Caco-2 (cell line): ENCODE results near the gene CHD1L. TPM values are rescaled to one million over a fixed set of nuclear protein-coding genes. Genes with fewer than 3 reads are reported as not detected.

Experiments
- BruUV-seq: library from RNA; stranded (reverse); fragments of 400-500 nt; replicated peaks from 2 replicates; lab custom pipeline; 2021; lab: Mats Ljungman, UMichigan
- CTCF ChIA-PET: fragments of 300-600 bp; sonication (Branson Sonifier 250); formaldehyde crosslinking; loops from one replicate; lab custom pipeline; 2022; ENCODE audit warnings: antibody characterized with exemption; lab: Charles Lee
- POLR2A ChIA-PET: fragments of 300-600 bp; sonication (Branson Sonifier 250); formaldehyde crosslinking; loops from one replicate; lab custom pipeline; 2022; ENCODE audit warnings: antibody characterized with exemption; lab: Charles Lee
- DNase-seq, 2 experiments: peaks; one replicate each; pipeline versions ENCODE4 v3.0.0 to v3.0.0-alpha.2; 2020 to 2022
- H3K27me3 ChIP-seq: replicated peaks from 2 replicates; pipeline ENCODE4 v1.6.0; 2011; ENCODE audit warnings: low read length; ENCODE audit not compliant: control insufficient read depth, insufficient read depth
- H3K36me3 ChIP-seq: 2 replicates; pipeline ENCODE4 v1.5.1; 2011; ENCODE audit warnings: low read length; ENCODE audit not compliant: control insufficient read depth, insufficient read depth
- H3K4me1 ChIP-seq: fragments of 250-450 bp; sonication (Bioruptor Pico); 2 replicates; pipeline ENCODE4 v1.5.1; 2020; ENCODE audit warnings: mild to moderate bottlenecking
- H3K4me3 ChIP-seq: 2 replicates; pipeline ENCODE4 v1.5.1; 2011; ENCODE audit warnings: low read depth, mild to moderate bottlenecking, control low read depth, low read length
- H3K9me3 ChIP-seq: fragments of 250-450 bp; sonication (Bioruptor Pico); 2 replicates; pipeline ENCODE4 v1.5.1; 2020; ENCODE audit warnings: mild to moderate bottlenecking, moderate library complexity
- H3K27ac Mint-ChIP-seq: one replicate; pipeline ENCODE4 v1.8.0; 2022; ENCODE audit warnings: mixed read lengths; ENCODE audit not compliant: unreplicated experiment
- H3K27me3 Mint-ChIP-seq: one replicate; pipeline ENCODE4 v1.8.0; 2022; ENCODE audit warnings: mixed read lengths; ENCODE audit not compliant: insufficient read depth, unreplicated experiment
- H3K36me3 Mint-ChIP-seq: one replicate; pipeline ENCODE4 v1.8.0; 2022; ENCODE audit warnings: mild to moderate bottlenecking, mixed read lengths; ENCODE audit not compliant: insufficient read depth, unreplicated experiment
- H3K4me1 Mint-ChIP-seq: one replicate; pipeline ENCODE4 v1.8.0; 2022; ENCODE audit warnings: low read depth, mixed read lengths; ENCODE audit not compliant: unreplicated experiment
- H3K4me3 Mint-ChIP-seq: one replicate; pipeline ENCODE4 v1.8.0; 2022; ENCODE audit warnings: mild to moderate bottlenecking, moderate library complexity, mixed read lengths; ENCODE audit not compliant: unreplicated experiment
- H3K9me3 Mint-ChIP-seq: one replicate; pipeline ENCODE4 v1.8.0; 2022; ENCODE audit warnings: mixed read lengths; ENCODE audit not compliant: unreplicated experiment
- intact Hi-C: fragments of 100-400 bp; cut with micrococcal nuclease; formaldehyde crosslinking; loops from one replicate; pipeline ENCODE4 v1.10.0; 2022; ENCODE audit not compliant: unreplicated experiment
- total RNA-seq: library from RNA; stranded (reverse); gene quantifications from 2 replicates; pipeline ENCODE4 v1.2.3, GENCODE V29; 2022
- TF ChIP-seq, protein P1 (sequence below), 2 experiments: fragments of 200-600 bp in 1 of 2; IDR thresholded peaks; 1 replicate in 1 of 2; 2 replicates in 1 of 2; pipeline versions ENCODE4 v1.5.1 to v1.8.0; 2011 to 2022; ENCODE audit warnings: antibody characterized with exemption in 1 of 2, control low read depth in 1 of 2, inconsistent platforms in 1 of 2, low read depth in 1 of 2, low read length in 1 of 2, mild to moderate bottlenecking in 1 of 2, moderate library complexity in 1 of 2; ENCODE audit not compliant: insufficient read depth in 1 of 2, severe bottlenecking in 1 of 2, unreplicated experiment in 1 of 2

CHD1L gene
- total RNA-seq, 1 experiment from 2014 or later: 56.2 TPM

GRCh38 chr1:147241934-147242448 lies 493 bp upstream of the CHD1L start:
- intact Hi-C loops: no loop called here
- no peaks in the 10 kb centered on the region for H3K36me3 ChIP-seq
- peaks cover 43% of the 10 kb centered on the region for H3K4me1 Mint-ChIP-seq
- H3K4me3 ChIP-seq: peak overlapping the region; percentile 94
- H3K27me3 ChIP-seq: no peaks in the 10 kb centered on the region
- H3K4me1 ChIP-seq: peaks cover 40% of the 10 kb centered on the region
- H3K27me3 Mint-ChIP-seq: no peaks in the 10 kb centered on the region
- peak overlapping the region; percentile 84 for H3K27ac Mint-ChIP-seq
- H3K36me3 Mint-ChIP-seq: peaks cover 6% of the 10 kb centered on the region
- ChIA-PET POLR2A (interaction anchor here (1.0 to 3.1 kb wide), 2 partner anchors 69 to 157 kb away, joined by 10 to 21 read pairs; no protein-coding TSS in a partner anchor), CTCF (interaction anchor here (0.5 to 2.0 kb wide), 13 partner anchors 11 to 242 kb away, joined by 3 to 29 read pairs (median 4); partner anchors contain the start of genes FMO5 and PRKAB2)
- no peak for DNase-seq
- H3K4me3 Mint-ChIP-seq: peak overlapping the region; percentile 67
- BruUV-seq: TSS peak; percentile 69
- no peaks in the 10 kb centered on the region for H3K9me3 Mint-ChIP-seq
- TF ChIP-seq, protein P1, sequence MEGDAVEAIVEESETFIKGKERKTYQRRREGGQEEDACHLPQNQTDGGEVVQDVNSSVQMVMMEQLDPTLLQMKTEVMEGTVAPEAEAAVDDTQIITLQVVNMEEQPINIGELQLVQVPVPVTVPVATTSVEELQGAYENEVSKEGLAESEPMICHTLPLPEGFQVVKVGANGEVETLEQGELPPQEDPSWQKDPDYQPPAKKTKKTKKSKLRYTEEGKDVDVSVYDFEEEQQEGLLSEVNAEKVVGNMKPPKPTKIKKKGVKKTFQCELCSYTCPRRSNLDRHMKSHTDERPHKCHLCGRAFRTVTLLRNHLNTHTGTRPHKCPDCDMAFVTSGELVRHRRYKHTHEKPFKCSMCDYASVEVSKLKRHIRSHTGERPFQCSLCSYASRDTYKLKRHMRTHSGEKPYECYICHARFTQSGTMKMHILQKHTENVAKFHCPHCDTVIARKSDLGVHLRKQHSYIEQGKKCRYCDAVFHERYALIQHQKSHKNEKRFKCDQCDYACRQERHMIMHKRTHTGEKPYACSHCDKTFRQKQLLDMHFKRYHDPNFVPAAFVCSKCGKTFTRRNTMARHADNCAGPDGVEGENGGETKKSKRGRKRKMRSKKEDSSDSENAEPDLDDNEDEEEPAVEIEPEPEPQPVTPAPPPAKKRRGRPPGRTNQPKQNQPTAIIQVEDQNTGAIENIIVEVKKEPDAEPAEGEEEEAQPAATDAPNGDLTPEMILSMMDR (IDR thresholded peaks at IDR 0.05; ENCODE audit: insufficient read depth in 1 of 2, low read depth in 1 of 2, low read length in 1 of 2, severe bottlenecking in 1 of 2, unreplicated experiment in 1 of 2): no peak
- H3K9me3 ChIP-seq: peaks cover 1% of the 10 kb centered on the region; the same call in 1 of the 2 replicates

GRCh38 chr1:147243228-147243685 lies 773 bp downstream of the CHD1L start:
- Mint-ChIP-seq H3K27me3 (no peaks in the 10 kb centered on the region), H3K27ac (peak overlapping the region; percentile 18), H3K9me3 (peaks cover 1% of the 10 kb centered on the region), H3K4me3 (peak overlapping the region; percentile 67), H3K4me1 (peaks cover 49% of the 10 kb centered on the region), H3K36me3 (peaks cover 6% of the 10 kb centered on the region)
- H3K4me3 ChIP-seq: peak overlapping the region; percentile 94
- TF ChIP-seq, protein P1 (IDR thresholded peaks at IDR 0.05; ENCODE audit: insufficient read depth in 1 of 2, low read depth in 1 of 2, low read length in 1 of 2, severe bottlenecking in 1 of 2, unreplicated experiment in 1 of 2): no peak
- intact Hi-C loops: no loop called here
- POLR2A ChIA-PET: interaction anchor here (0.7 to 3.1 kb wide), 2 partner anchors 30 to 159 kb away, joined by 4 to 21 read pairs; no protein-coding TSS in a partner anchor
- H3K27me3 ChIP-seq: no peaks in the 10 kb centered on the region
- H3K4me1 ChIP-seq: peaks cover 34% of the 10 kb centered on the region
- CTCF ChIA-PET: interaction anchor here (0.8 to 2.0 kb wide), 4 partner anchors 10 to 73 kb away, joined by 4 to 16 read pairs (median 6); no protein-coding TSS in a partner anchor
- no peaks in the 10 kb centered on the region for H3K36me3 ChIP-seq
- no peaks in the 10 kb centered on the region for H3K9me3 ChIP-seq
- BruUV-seq: no TSS peak
- DNase-seq: peak in 1 of 2 experiments; percentile 33

DNA sequence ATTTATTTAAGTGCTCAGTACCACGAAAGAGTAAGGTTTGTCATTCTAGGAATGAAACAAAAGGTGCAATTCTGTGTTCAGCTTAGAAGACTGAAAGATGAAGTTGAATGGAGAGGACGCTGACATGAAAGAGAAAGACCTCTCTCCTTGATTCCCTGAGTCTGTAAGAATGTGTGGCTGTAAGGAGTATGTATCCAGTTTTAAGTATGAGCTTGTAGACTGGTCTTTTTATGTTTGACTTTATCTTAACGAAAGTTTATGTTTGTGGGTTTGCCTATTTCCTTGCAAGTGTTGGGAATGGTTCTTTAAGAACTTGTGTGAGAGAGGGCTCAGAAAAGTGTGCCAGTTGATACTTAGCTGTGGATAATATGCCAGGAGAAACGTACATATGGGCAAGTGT lies 1.4 kb downstream of the CHD1L start:
- Histone ChIP-seq H3K4me1 (peaks cover 31% of the 10 kb centered on the region), H3K9me3 (no peaks in the 10 kb centered on the region), H3K4me3 (peak overlapping the region; percentile 94), H3K36me3 (no peaks in the 10 kb centered on the region), H3K27me3 (no peaks in the 10 kb centered on the region)
- H3K27ac Mint-ChIP-seq: peak overlapping the region; percentile 18
- intact Hi-C loops: no loop called here
- TSS peak; percentile 40 for BruUV-seq
- H3K9me3 Mint-ChIP-seq: peaks cover 7% of the 10 kb centered on the region
- CTCF ChIA-PET: interaction anchor here (0.8 to 2.0 kb wide), 4 partner anchors 9 to 74 kb away, joined by 4 to 16 read pairs (median 6); no protein-coding TSS in a partner anchor
- peaks cover 47% of the 10 kb centered on the region for H3K4me1 Mint-ChIP-seq
- no peaks in the 10 kb centered on the region for H3K27me3 Mint-ChIP-seq
- peak overlapping the region; percentile 67 for H3K4me3 Mint-ChIP-seq
- POLR2A ChIA-PET: interaction anchor here (0.7 to 3.1 kb wide), 2 partner anchors 30 to 159 kb away, joined by 4 to 21 read pairs; no protein-coding TSS in a partner anchor
- H3K36me3 Mint-ChIP-seq: peaks cover 6% of the 10 kb centered on the region
- TF ChIP-seq, protein P1 (IDR thresholded peaks at IDR 0.05; ENCODE audit: insufficient read depth in 1 of 2, low read depth in 1 of 2, low read length in 1 of 2, severe bottlenecking in 1 of 2, unreplicated experiment in 1 of 2): no peak
- no peak for DNase-seq
